ENCODE results near the gene CYP11A1.

Gene CYP11A1

DNA sequence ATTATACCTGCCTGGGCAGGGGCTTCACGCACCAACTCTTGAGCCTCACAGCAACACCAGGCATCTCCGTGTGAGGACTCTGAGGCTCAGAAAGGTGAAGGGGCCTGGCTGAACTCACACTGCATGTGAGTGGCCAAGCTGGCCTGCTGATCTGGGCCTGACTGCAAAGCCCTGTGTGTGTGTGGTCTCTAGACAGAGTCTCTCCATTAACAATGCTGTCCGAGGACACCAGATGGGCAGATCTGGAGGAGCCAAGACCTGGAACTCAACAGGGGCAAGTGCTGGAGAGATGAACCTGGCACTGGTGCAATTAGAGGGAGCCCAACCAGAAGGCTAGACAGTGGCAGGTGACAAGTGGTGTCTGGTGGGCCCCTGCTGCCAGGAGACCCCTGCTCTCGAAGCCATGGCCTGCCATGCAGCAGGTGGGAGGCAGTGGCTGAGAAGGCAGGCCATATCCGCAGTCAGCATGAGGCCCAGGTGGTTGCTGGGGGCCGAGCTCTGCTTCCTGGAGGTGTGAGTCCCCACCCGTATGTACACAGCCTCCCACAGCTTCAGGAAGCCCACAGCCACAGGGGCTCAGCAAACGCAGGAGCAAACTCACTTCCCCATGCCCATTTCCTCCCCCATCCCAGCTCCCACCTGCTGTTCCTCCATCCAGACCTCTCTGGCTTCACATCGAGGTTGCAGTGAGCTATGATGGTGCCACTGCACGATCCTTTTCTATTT, 39.0 kb downstream of the CYP11A1 start:
- peaks cover 4% of the 10 kb centered on the region for H3K27me3 ChIP-seq
- H3K27ac ChIP-seq: no peak overlapping the region
- H3K4me1 ChIP-seq (ENCODE audit: control insufficient read depth in 1 of 2, insufficient read depth in 1 of 2, low read depth in 1 of 2, low read length in 1 of 2): no peaks in the 10 kb centered on the region
- H3K36me3 ChIP-seq: no peaks in the 10 kb centered on the region
- H3K9me3 ChIP-seq: no peaks in the 10 kb centered on the region
- H3K4me3 ChIP-seq (ENCODE audit: low read depth in 1 of 2, low read length in 1 of 2): no peak overlapping the region
- TF ChIP-seq, protein P1, sequence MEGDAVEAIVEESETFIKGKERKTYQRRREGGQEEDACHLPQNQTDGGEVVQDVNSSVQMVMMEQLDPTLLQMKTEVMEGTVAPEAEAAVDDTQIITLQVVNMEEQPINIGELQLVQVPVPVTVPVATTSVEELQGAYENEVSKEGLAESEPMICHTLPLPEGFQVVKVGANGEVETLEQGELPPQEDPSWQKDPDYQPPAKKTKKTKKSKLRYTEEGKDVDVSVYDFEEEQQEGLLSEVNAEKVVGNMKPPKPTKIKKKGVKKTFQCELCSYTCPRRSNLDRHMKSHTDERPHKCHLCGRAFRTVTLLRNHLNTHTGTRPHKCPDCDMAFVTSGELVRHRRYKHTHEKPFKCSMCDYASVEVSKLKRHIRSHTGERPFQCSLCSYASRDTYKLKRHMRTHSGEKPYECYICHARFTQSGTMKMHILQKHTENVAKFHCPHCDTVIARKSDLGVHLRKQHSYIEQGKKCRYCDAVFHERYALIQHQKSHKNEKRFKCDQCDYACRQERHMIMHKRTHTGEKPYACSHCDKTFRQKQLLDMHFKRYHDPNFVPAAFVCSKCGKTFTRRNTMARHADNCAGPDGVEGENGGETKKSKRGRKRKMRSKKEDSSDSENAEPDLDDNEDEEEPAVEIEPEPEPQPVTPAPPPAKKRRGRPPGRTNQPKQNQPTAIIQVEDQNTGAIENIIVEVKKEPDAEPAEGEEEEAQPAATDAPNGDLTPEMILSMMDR (IDR thresholded peaks at IDR 0.05): no peak

DNA sequence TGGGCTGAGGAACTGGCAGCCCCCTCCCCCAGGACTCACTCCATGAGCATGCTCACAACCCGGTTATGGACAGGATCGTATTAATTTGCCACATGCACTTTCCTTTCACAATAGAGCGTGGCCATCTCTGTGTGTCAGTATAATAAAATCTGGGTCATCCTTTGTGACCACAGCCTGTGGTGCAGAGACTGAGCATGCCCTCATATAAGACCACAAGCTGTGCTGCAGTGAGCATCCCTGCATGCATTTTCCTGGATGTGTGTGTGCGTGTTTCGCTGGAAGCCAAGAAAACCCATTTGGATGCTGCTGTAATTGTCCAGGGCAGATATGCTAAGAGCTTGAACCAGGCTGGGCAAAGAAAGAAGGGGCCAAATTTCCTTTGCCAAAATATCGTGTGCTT, 39.7 kb downstream of the CYP11A1 start:
- Histone ChIP-seq H3K4me1 (ENCODE audit: control insufficient read depth in 1 of 2, insufficient read depth in 1 of 2, low read depth in 1 of 2, low read length in 1 of 2) (no peaks in the 10 kb centered on the region), H3K27ac (no peak overlapping the region)
- TF ChIP-seq, protein P1 (IDR thresholded peaks at IDR 0.05): no peak

DNA sequence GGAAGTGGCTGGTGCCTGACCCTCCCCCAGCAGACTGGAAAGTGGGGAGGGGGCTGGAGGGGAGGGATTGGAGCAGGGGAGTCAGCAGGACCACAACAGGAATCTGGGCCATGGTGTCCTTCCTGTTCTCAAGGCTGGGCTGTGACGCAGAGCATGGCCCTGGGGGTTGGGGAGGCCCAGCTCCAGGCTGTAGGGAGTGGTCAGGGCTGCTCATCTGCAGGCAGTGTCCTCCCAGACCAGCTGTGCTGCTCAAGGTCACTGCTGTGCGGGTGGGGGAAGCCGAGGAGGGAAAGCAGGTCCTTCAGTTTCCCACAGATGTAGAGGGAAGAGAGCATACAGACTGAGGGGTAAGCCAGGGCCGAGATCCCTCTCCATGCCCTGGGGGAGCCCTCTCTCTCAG, 40.7 kb downstream of the CYP11A1 start:
- no peak overlapping the region for H3K4me3 ChIP-seq (ENCODE audit: low read depth in 1 of 2, low read length in 1 of 2)
- no peaks in the 10 kb centered on the region for H3K36me3 ChIP-seq
- H3K4me1 ChIP-seq (ENCODE audit: control insufficient read depth in 1 of 2, insufficient read depth in 1 of 2, low read depth in 1 of 2, low read length in 1 of 2): no peaks in the 10 kb centered on the region
- H3K27me3 ChIP-seq: peaks cover 4% of the 10 kb centered on the region
- no peak overlapping the region for H3K27ac ChIP-seq
- H3K9me3 ChIP-seq: no peaks in the 10 kb centered on the region
- TF ChIP-seq, protein P1 (IDR thresholded peaks at IDR 0.05): no peak

More for the DNA sequence above, 39.7 kb downstream of the CYP11A1 start:
- no peaks in the 10 kb centered on the region for H3K9me3 ChIP-seq
- H3K4me3 ChIP-seq (ENCODE audit: low read depth in 1 of 2, low read length in 1 of 2): no peak overlapping the region
- H3K36me3 ChIP-seq: no peaks in the 10 kb centered on the region
- peaks cover 4% of the 10 kb centered on the region for H3K27me3 ChIP-seq

DNA sequence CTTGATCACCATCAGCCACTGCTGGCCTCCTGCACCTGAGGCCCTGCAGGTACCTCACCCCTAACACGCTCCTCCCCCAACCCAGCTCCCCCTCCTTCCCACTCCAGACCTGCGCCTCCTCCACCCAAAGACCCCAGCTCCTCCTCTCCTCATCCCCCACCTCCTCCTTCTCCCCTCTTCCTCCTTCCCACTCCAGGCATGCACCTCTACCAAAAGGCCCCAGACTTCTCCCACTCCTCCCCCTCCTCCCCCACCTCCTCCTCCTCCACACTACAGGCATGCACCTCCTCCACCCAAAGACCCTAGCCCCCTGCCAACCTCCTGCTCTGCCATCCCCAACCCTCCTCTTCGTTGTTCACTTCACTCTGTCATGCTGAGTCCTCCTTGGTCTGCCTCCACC, 42.7 kb downstream of the CYP11A1 start:
- no peaks in the 10 kb centered on the region for H3K4me1 ChIP-seq (ENCODE audit: control insufficient read depth in 1 of 2, insufficient read depth in 1 of 2, low read depth in 1 of 2, low read length in 1 of 2)
- peaks cover 4% of the 10 kb centered on the region for H3K27me3 ChIP-seq
- no peak overlapping the region for H3K4me3 ChIP-seq (ENCODE audit: low read depth in 1 of 2, low read length in 1 of 2)
- H3K9me3 ChIP-seq: no peaks in the 10 kb centered on the region
- H3K27ac ChIP-seq: no peak overlapping the region
- TF ChIP-seq, protein P1 (IDR thresholded peaks at IDR 0.05): no peak
- no peaks in the 10 kb centered on the region for H3K36me3 ChIP-seq

DNA sequence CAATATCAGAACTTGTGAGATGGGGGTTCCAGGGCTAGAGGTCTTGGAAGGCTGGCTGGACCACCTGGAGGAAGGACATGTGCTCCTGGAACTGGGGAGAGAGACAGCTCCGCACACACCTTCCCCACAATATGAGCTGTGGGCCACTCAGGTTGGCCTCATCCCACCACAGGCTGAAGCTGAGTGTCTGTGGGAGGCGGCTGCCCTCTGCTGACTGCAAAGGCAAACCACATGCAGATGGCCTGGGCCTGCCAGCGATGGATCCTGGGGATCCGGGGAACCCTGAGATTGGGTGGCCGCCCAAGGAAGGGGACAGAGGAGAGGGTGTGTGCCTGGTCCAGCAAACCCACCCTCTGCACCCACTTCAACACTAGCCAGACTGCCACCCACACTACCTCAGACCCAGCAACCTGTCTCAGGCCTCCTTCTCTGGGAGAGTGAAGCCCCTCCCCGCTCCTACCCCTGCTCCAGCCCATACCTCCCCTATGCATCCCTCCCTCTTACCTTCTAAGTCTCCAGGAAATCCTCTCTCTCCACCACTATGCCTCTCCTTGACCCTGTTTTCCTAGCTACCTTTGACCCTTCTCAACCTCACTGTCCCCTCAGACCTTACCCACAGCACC, 44.8 kb downstream of the CYP11A1 start:
- Histone ChIP-seq H3K27me3 (peaks cover 6% of the 10 kb centered on the region), H3K4me1 (ENCODE audit: control insufficient read depth in 1 of 2, insufficient read depth in 1 of 2, low read depth in 1 of 2, low read length in 1 of 2) (no peaks in the 10 kb centered on the region), H3K4me3 (ENCODE audit: low read depth in 1 of 2, low read length in 1 of 2) (no peak overlapping the region), H3K27ac (no peak overlapping the region), H3K9me3 (no peaks in the 10 kb centered on the region), H3K36me3 (no peaks in the 10 kb centered on the region)
- TF ChIP-seq, protein P1 (IDR thresholded peaks at IDR 0.05): no peak
